ENCODE results near the gene WFIKKN1. TPM values are rescaled to one million over a fixed set of nuclear protein-coding genes. Genes with fewer than 3 reads are reported as not detected.
A peak's percentile ranks its signal among the peaks of the same experiment; 100 is the strongest.

Gene WFIKKN1
- polyA plus RNA-seq, 3 donors = 0.76 TPM; not detected in 2

DNA sequence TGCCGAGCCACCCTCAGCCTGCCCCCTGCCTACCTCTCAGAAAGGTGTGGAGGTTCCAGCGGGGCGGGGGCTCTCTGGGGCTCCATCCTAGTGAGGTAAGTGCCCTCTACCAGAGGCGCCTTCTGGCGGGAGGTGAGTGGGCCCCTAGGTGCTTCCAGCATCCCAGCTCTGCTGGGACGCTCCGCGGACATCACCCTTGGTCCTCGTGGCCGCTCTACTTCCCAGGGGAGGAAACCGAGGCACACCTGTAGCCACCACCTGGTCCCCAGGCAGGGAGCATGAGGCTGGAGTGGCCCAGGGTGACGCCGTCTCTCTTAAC, 12.2 kb downstream of the WFIKKN1 start:
- intact Hi-C loops (cut with micrococcal nuclease) = no loop called here

DNA sequence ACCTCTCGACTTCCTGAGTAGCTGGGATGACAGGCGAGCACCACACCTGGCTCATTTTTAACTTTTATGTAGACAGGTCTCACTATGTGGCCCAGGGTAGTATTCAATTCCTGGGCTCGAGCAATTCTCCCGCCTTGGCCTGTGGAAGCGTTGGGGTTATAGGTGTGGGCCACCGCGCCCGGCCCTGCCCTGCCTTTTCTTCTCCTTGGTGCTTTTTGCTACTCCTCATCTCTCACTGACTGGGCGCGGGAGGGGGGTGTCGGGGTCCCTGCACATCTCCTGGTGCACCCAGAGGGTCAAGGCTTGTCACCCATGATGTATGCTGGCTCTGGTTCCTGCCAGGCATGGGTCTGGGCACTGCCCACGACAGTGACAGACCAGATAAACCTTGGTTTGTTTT, 13.8 kb downstream of the WFIKKN1 start:
- no peak overlapping the region for H3K4me3 ChIP-seq (replicated peaks in 1 of 3; ENCODE audit: low read depth in 2 of 3, low read length in 3 of 3)
- DNase-seq = no peak
- H4K20me1 ChIP-seq (ENCODE audit: insufficient read depth, low read length) = peaks cover 49% of the 10 kb centered on the region
- no peak overlapping the region for H3K27ac ChIP-seq (ENCODE audit: low read depth in 1 of 2, low read length in 2 of 2)
- TF ChIP-seq, protein P1, sequence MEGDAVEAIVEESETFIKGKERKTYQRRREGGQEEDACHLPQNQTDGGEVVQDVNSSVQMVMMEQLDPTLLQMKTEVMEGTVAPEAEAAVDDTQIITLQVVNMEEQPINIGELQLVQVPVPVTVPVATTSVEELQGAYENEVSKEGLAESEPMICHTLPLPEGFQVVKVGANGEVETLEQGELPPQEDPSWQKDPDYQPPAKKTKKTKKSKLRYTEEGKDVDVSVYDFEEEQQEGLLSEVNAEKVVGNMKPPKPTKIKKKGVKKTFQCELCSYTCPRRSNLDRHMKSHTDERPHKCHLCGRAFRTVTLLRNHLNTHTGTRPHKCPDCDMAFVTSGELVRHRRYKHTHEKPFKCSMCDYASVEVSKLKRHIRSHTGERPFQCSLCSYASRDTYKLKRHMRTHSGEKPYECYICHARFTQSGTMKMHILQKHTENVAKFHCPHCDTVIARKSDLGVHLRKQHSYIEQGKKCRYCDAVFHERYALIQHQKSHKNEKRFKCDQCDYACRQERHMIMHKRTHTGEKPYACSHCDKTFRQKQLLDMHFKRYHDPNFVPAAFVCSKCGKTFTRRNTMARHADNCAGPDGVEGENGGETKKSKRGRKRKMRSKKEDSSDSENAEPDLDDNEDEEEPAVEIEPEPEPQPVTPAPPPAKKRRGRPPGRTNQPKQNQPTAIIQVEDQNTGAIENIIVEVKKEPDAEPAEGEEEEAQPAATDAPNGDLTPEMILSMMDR (IDR thresholded peaks at IDR 0.05) = no peak
- H3K4me1 ChIP-seq (ENCODE audit: control insufficient read depth in 1 of 2, insufficient read depth in 2 of 2, low read length in 2 of 2) = peaks cover 41 to 64% of the 10 kb centered on the region in 2 donors
- 97% methylated on average over 7 of the region's 12 CpGs for WGBS (ENCODE audit: insufficient coverage)
- peaks cover 31% of the 10 kb centered on the region for H3K79me2 ChIP-seq (ENCODE audit: insufficient read depth, low read length)
- no peaks in the 10 kb centered on the region for H3K36me3 ChIP-seq (replicated peaks in 1 of 2; ENCODE audit: control insufficient read depth in 1 of 2, insufficient read depth in 2 of 2, low read length in 2 of 2)
- H3K27ac Mint-ChIP-seq = peak overlapping the region in 1 of 7 donors; percentile 77
- H3K4me2 ChIP-seq (replicated peaks; ENCODE audit: extremely low read depth, low read length, poor library complexity, severe bottlenecking) = no peak overlapping the region
- H2AFZ ChIP-seq (ENCODE audit: insufficient read depth, low read depth, low read length, poor library complexity, severe bottlenecking) = no peak overlapping the region
- H3K36me3 Mint-ChIP-seq = peaks cover 5 to 15% of the 10 kb centered on the region in 2 donors
- intact Hi-C loops (cut with micrococcal nuclease) = no loop called here
- no peaks in the 10 kb centered on the region for H3K27me3 Mint-ChIP-seq (ENCODE audit: low read depth in 3 of 3)
- peaks cover 42% of the 10 kb centered on the region for H3K4me1 Mint-ChIP-seq
- H3K9ac ChIP-seq (ENCODE audit: insufficient read depth, low read length, poor library complexity, severe bottlenecking) = no peak overlapping the region
- no peak overlapping the region for H3K4me3 Mint-ChIP-seq
- H3K9me3 Mint-ChIP-seq = peaks cover 0 to 2% (median 0%) of the 10 kb centered on the region in 7 donors
- no peaks in the 10 kb centered on the region for H3K27me3 ChIP-seq (ENCODE audit: control insufficient read depth in 2 of 2, insufficient read depth in 2 of 2, low read length in 2 of 2)
- H3K9me3 ChIP-seq (replicated peaks in 1 of 2; ENCODE audit: control insufficient read depth in 1 of 2, insufficient read depth in 1 of 2, low read length in 2 of 2) = no peaks in the 10 kb centered on the region

More for the DNA sequence above, 12.2 kb downstream of the WFIKKN1 start:
- Histone ChIP-seq H3K4me3 (replicated peaks in 1 of 3; ENCODE audit: low read depth in 2 of 3, low read length in 3 of 3) (peak overlapping the region; percentile 45 to 78 (median 47)), H2AFZ (ENCODE audit: insufficient read depth, low read depth, low read length, poor library complexity, severe bottlenecking) (peak overlapping the region; percentile 46), H3K27me3 (ENCODE audit: control insufficient read depth in 2 of 2, insufficient read depth in 2 of 2, low read length in 2 of 2) (no peaks in the 10 kb centered on the region), H3K4me2 (replicated peaks; ENCODE audit: extremely low read depth, low read length, poor library complexity, severe bottlenecking) (peak overlapping the region; percentile 77), H3K27ac (ENCODE audit: low read depth in 1 of 2, low read length in 2 of 2) (peak overlapping the region; percentile 84 to 86), H3K9me3 (replicated peaks in 1 of 2; ENCODE audit: control insufficient read depth in 1 of 2, insufficient read depth in 1 of 2, low read length in 2 of 2) (no peaks in the 10 kb centered on the region), H3K4me1 (ENCODE audit: control insufficient read depth in 1 of 2, insufficient read depth in 2 of 2, low read length in 2 of 2) (peaks cover 32 to 50% of the 10 kb centered on the region in 2 donors), H3K9ac (ENCODE audit: insufficient read depth, low read length, poor library complexity, severe bottlenecking) (peak overlapping the region; percentile 81), H3K79me2 (ENCODE audit: insufficient read depth, low read length) (peaks cover 31% of the 10 kb centered on the region), H4K20me1 (ENCODE audit: insufficient read depth, low read length) (peaks cover 46% of the 10 kb centered on the region), H3K36me3 (replicated peaks in 1 of 2; ENCODE audit: control insufficient read depth in 1 of 2, insufficient read depth in 2 of 2, low read length in 2 of 2) (no peaks in the 10 kb centered on the region)
- Mint-ChIP-seq H3K27me3 (ENCODE audit: low read depth in 3 of 3) (no peaks in the 10 kb centered on the region), H3K4me3 (peak overlapping the region; percentile 73 to 87), H3K36me3 (peaks cover 5 to 15% of the 10 kb centered on the region in 2 donors), H3K9me3 (peaks cover 0 to 2% (median 0%) of the 10 kb centered on the region in 7 donors), H3K27ac (peak overlapping the region in 6 of 7 donors; percentile 77 to 93 (median 90)), H3K4me1 (peaks cover 37% of the 10 kb centered on the region)
- no peak for DNase-seq
- TF ChIP-seq, protein P1 (IDR thresholded peaks at IDR 0.05) = no peak
- WGBS (ENCODE audit: insufficient coverage) = 90% methylated on average over 7 of the region's 13 CpGs
